WI38 (cell line): ENCODE data around the gene CALN1.

Experiments
- H3K4me3 ChIP-seq: 2 replicates; pipeline ENCODE4 v1.5.1; 2011; ENCODE audit warnings: low read depth, mild to moderate bottlenecking, control low read depth, low read length
- TF ChIP-seq, protein P1 (sequence below): IDR thresholded peaks from 2 replicates; pipeline ENCODE4 v1.5.1; 2012; ENCODE audit warnings: low read depth, mild to moderate bottlenecking, control low read depth, low read length

CALN1 gene

GRCh38 chr7:72408966-72409637 lies 3.0 kb downstream of the CALN1 start:
- no peak overlapping the region for H3K4me3 ChIP-seq
- TF ChIP-seq, protein P1, sequence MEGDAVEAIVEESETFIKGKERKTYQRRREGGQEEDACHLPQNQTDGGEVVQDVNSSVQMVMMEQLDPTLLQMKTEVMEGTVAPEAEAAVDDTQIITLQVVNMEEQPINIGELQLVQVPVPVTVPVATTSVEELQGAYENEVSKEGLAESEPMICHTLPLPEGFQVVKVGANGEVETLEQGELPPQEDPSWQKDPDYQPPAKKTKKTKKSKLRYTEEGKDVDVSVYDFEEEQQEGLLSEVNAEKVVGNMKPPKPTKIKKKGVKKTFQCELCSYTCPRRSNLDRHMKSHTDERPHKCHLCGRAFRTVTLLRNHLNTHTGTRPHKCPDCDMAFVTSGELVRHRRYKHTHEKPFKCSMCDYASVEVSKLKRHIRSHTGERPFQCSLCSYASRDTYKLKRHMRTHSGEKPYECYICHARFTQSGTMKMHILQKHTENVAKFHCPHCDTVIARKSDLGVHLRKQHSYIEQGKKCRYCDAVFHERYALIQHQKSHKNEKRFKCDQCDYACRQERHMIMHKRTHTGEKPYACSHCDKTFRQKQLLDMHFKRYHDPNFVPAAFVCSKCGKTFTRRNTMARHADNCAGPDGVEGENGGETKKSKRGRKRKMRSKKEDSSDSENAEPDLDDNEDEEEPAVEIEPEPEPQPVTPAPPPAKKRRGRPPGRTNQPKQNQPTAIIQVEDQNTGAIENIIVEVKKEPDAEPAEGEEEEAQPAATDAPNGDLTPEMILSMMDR = no peak

DNA sequence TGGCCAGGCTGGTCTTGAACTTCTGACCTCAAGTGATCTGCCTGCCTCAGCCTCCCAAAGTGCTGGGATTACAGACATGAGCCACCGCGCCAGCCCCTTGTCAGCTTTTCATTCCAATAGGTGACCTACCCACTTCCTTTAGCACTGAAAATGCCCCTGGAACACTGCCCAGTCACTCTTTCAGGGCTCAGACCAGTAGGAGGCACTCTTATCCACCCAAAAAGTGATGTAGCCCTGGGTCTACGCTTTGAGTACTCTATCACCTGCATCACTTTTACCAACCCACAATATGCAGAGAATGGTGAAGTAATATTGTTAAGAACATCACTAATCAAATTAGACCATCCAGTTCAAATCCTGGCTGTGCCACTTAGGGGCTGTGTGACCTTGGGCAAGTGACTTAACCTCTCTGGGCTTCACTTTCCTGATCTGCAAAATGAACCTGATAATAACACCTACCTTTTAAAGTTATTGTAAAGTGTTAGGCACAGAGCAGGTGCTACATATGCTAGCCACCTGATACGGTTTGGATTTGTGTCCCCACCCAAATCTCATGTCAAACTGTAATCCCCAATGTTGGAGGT lies 5.2 kb downstream of the CALN1 start:
- TF ChIP-seq, protein P1 = no peak
- no peak overlapping the region for H3K4me3 ChIP-seq

DNA sequence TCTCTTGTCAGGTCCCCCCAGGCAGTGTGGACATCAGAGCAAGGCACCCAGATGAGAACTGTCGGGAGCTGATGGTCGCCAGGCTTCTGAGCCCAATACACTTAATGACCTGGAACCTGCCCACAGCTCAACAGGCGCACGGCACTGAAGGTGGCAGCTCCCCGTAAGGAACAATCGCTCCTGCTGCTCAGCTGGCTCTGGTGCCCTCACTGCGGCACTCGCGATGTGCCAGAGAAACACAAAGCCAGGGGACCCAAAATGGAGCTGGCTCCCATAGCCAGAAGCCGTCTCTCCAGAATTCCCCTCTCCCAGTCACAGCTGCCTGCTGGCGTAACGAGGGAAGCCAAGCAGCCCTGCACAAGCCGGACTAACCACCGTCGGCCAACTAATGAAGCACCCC lies 6.3 kb downstream of the CALN1 start:
- TF ChIP-seq, protein P1 = no peak
- H3K4me3 ChIP-seq = no peak overlapping the region

- H3K4me3 ChIP-seq = no peak overlapping the region
- TF ChIP-seq, protein P1 = no peak
Measured at GRCh38 chr7:72405418-72405817, 6.7 kb downstream of the CALN1 start.

GRCh38 chr7:72404743-72405142 lies 7.4 kb downstream of the CALN1 start:
- TF ChIP-seq, protein P1 = no peak
- H3K4me3 ChIP-seq = no peak overlapping the region

GRCh38 chr7:72403458-72404076 lies 8.6 kb downstream of the CALN1 start:
- TF ChIP-seq, protein P1 = no peak
- no peak overlapping the region for H3K4me3 ChIP-seq

DNA sequence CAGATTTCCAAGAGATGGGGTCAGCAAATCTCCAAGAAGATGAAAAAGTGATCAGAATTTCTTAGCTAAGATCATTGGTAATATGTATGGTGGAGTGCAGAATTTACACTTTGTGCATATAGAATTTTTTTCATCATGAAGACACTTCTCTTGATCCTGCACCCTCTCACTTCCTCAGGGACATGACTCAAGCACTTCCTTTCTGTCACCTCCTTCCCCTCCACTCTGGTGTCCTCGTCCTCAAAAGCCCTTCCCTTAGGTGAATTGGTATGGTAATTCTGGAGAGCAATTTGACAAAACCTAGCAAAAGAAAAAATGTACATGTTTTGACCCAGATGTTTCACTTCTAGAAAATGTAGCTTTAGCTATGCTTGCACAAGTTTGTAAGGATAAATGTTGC lies 18.1 kb downstream of the CALN1 start:
- TF ChIP-seq, protein P1 = no peak
- no peak overlapping the region for H3K4me3 ChIP-seq
